GM21717 (cell line): ENCODE results near the gene ANO1.

Experiments
- ATAC-seq: cut with Tn5 transposase; IDR thresholded peaks from one replicate; pipeline ENCODE4 v1.9.1; 2021; ENCODE audit warnings: mild to moderate bottlenecking, moderate library complexity; ENCODE audit not compliant: unreplicated experiment

The ANO1 gene

GRCh38 chr11:70092959-70093715, 15.0 kb downstream of the ANO1 start:
- no peak for ATAC-seq

- no peak for ATAC-seq
Observed at GRCh38 chr11:70095541-70096252, 17.6 kb downstream of the ANO1 start.

GRCh38 chr11:70097783-70098563, 19.9 kb downstream of the ANO1 start:
- ATAC-seq, result no peak

- ATAC-seq, result no peak
Observed at GRCh38 chr11:70098936-70099335, 20.8 kb downstream of the ANO1 start.

- no peak for ATAC-seq
Observed at GRCh38 chr11:70099578-70100279, 21.6 kb downstream of the ANO1 start.

GRCh38 chr11:70100280-70100603, 22.1 kb downstream of the ANO1 start:
- ATAC-seq, result no peak

- ATAC-seq, result no peak
Observed at GRCh38 chr11:70100791-70101190, 22.7 kb downstream of the ANO1 start.

GRCh38 chr11:70103256-70103975, 25.3 kb downstream of the ANO1 start:
- no peak for ATAC-seq

GRCh38 chr11:70104419-70104818, 26.3 kb downstream of the ANO1 start:
- no peak for ATAC-seq

GRCh38 chr11:70104961-70105360, 26.8 kb downstream of the ANO1 start:
- no peak for ATAC-seq

- ATAC-seq, result no peak
Observed at GRCh38 chr11:70105369-70105754, 27.2 kb downstream of the ANO1 start.

GRCh38 chr11:70105755-70106571, 27.8 kb downstream of the ANO1 start:
- ATAC-seq, result no peak

- no peak for ATAC-seq
Observed at GRCh38 chr11:70106757-70107156, 28.6 kb downstream of the ANO1 start.

- no peak for ATAC-seq
Observed at GRCh38 chr11:70107191-70107590, 29.1 kb downstream of the ANO1 start.

GRCh38 chr11:70107756-70108155, 29.6 kb downstream of the ANO1 start:
- no peak for ATAC-seq

GRCh38 chr11:70108250-70108649, 30.1 kb downstream of the ANO1 start:
- no peak for ATAC-seq

- no peak for ATAC-seq
Observed at GRCh38 chr11:70109006-70109405, 30.9 kb downstream of the ANO1 start.

GRCh38 chr11:70109903-70110302, 31.8 kb downstream of the ANO1 start:
- ATAC-seq, result no peak

GRCh38 chr11:70110538-70111055, 32.5 kb downstream of the ANO1 start:
- ATAC-seq, result no peak
